Measurements from ENCODE around the gene DNASE1L2. TPM values are rescaled to one million over a fixed set of nuclear protein-coding genes. Genes with fewer than 3 reads are reported as not detected.

The DNASE1L2 gene
- total RNA-seq, 1 experiment from 2014 or later: 0.27 TPM

DNA sequence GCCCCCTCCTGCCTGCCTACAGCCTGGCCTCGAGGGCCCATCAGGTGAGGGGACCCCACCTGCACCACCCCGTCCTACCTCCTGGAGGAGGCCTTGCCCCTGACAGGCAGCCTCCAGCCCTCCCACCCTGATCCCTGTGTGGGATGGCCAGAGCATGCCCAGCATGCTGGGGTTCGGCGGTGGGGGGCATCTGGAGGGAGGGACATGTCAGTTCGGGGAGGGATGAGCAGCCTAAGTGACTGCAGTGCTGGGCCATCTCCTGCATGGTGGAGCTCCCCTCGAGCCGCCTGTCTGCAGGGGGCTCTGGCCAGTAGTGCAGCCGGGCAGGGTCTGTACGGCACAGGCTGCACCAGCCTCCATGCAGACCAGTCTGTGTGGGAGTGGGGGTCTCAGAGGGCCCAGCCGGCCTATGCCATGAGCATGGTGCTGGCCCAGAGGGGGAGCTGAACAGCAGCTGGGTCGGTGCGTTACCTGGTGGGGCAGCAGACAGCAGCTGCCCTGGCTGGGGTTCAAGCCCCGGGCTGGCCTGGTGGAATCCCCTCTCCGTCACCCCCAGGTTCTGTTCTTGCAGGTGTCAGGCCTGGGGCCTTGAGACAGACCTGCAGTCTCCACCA lies 35.7 kb downstream of the DNASE1L2 start:
- Mint-ChIP-seq H3K27me3 (ENCODE audit: insufficient read depth, unreplicated experiment) (no peaks in the 10 kb centered on the region), H3K4me1 (ENCODE audit: low read depth, unreplicated experiment) (peaks cover 7% of the 10 kb centered on the region), H3K4me3 (ENCODE audit: unreplicated experiment) (no peak overlapping the region), H3K9me3 (ENCODE audit: unreplicated experiment) (no peaks in the 10 kb centered on the region), H3K27ac (ENCODE audit: unreplicated experiment) (no peak overlapping the region), H3K36me3 (ENCODE audit: insufficient read depth, unreplicated experiment) (peaks cover 25% of the 10 kb centered on the region)
- Histone ChIP-seq H3K36me3 (ENCODE audit: control insufficient read depth, insufficient read depth, low read length) (no peaks in the 10 kb centered on the region), H3K4me1 (0 out of 2 replicates have a peak, but pooled peaks cover 6% of the 10 kb centered on the region), H3K9me3 (no peaks in the 10 kb centered on the region), H3K4me3 (ENCODE audit: low read depth, low read length) (no peak overlapping the region), H3K27me3 (replicated peaks; ENCODE audit: control insufficient read depth, insufficient read depth, low read length) (no peaks in the 10 kb centered on the region)
- DNase-seq: no peak
- intact Hi-C loops (cut with micrococcal nuclease; ENCODE audit: unreplicated experiment): no loop called here
- no TSS peak for BruUV-seq (replicated peaks)
- TF ChIP-seq, protein P1, sequence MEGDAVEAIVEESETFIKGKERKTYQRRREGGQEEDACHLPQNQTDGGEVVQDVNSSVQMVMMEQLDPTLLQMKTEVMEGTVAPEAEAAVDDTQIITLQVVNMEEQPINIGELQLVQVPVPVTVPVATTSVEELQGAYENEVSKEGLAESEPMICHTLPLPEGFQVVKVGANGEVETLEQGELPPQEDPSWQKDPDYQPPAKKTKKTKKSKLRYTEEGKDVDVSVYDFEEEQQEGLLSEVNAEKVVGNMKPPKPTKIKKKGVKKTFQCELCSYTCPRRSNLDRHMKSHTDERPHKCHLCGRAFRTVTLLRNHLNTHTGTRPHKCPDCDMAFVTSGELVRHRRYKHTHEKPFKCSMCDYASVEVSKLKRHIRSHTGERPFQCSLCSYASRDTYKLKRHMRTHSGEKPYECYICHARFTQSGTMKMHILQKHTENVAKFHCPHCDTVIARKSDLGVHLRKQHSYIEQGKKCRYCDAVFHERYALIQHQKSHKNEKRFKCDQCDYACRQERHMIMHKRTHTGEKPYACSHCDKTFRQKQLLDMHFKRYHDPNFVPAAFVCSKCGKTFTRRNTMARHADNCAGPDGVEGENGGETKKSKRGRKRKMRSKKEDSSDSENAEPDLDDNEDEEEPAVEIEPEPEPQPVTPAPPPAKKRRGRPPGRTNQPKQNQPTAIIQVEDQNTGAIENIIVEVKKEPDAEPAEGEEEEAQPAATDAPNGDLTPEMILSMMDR (IDR thresholded peaks at IDR 0.05; ENCODE audit: insufficient read depth in 1 of 2, low read depth in 1 of 2, low read length in 1 of 2, severe bottlenecking in 1 of 2, unreplicated experiment in 1 of 2): no peak
- ChIA-PET POLR2A (no interaction called here), CTCF (interaction anchor here (0.6 kb wide), 1 partner anchor 188 kb away, joined by 6 read pairs; the partner anchor contains the start of gene TEDC2)

DNA sequence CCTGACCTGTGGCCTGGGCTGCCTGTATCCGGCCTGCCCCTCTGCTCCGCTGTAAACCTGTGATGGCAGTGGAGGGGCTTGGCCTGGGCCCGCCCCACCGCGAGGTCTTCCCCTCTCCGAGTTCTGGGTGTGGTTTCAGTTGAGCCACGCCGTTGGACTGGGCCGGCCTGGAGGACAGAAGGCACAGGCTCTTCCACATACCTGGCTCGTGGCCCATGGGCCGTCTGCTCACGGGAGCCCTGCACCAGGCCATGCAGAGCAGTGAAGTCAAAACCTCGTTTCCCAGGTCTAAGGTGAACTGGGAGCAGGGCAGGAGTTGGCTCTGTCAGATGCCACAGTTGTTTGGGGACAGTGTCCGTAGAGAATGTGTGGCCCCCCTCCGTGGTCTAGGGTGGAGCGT lies 37.2 kb downstream of the DNASE1L2 start:
- intact Hi-C loops (cut with micrococcal nuclease; ENCODE audit: unreplicated experiment): no loop called here
- TF ChIP-seq, protein P1 (IDR thresholded peaks at IDR 0.05; ENCODE audit: insufficient read depth in 1 of 2, low read depth in 1 of 2, low read length in 1 of 2, severe bottlenecking in 1 of 2, unreplicated experiment in 1 of 2): no peak
- H3K4me1 ChIP-seq: 0 out of 2 replicates have a peak, but pooled peaks cover 6% of the 10 kb centered on the region
- H3K4me3 ChIP-seq (ENCODE audit: low read depth, low read length): no peak overlapping the region
- Mint-ChIP-seq H3K27me3 (ENCODE audit: insufficient read depth, unreplicated experiment) (no peaks in the 10 kb centered on the region), H3K4me3 (ENCODE audit: unreplicated experiment) (no peak overlapping the region), H3K27ac (ENCODE audit: unreplicated experiment) (no peak overlapping the region), H3K4me1 (ENCODE audit: low read depth, unreplicated experiment) (peaks cover 7% of the 10 kb centered on the region), H3K9me3 (ENCODE audit: unreplicated experiment) (no peaks in the 10 kb centered on the region), H3K36me3 (ENCODE audit: insufficient read depth, unreplicated experiment) (peaks cover 14% of the 10 kb centered on the region)
- no TSS peak for BruUV-seq (replicated peaks)
- CTCF ChIA-PET: no interaction called here
- H3K36me3 ChIP-seq (ENCODE audit: control insufficient read depth, insufficient read depth, low read length): no peaks in the 10 kb centered on the region
- no peak for DNase-seq
- no peaks in the 10 kb centered on the region for H3K9me3 ChIP-seq
- H3K27me3 ChIP-seq (replicated peaks; ENCODE audit: control insufficient read depth, insufficient read depth, low read length): no peaks in the 10 kb centered on the region
- POLR2A ChIA-PET: interaction anchor here (0.6 kb wide), 1 partner anchor 50 kb away, joined by 3 read pairs; no protein-coding TSS in a partner anchor

DNA sequence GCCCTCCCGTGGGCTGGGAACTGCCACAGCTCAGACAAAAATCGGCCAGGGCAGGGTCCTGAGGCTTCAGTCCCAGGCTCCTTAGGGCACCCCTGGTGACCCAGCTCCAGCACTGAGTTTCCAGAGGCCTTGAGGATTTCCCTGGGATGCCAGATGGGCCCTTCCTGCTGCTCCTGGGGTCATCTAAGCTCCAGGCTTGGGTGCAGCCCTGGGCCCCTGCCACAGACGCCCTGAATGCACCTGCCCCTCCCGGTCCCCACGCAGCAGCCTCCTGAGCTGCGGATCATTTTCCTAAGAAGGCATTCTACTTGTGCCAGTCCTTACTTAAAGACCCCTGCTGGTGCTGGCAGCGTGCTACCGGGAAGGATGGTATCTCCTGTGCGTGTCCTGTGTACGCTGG lies 37.7 kb downstream of the DNASE1L2 start:
- H3K27me3 ChIP-seq (replicated peaks; ENCODE audit: control insufficient read depth, insufficient read depth, low read length): no peaks in the 10 kb centered on the region
- no peaks in the 10 kb centered on the region for H3K9me3 ChIP-seq
- H3K4me3 ChIP-seq (ENCODE audit: low read depth, low read length): no peak overlapping the region
- H3K36me3 ChIP-seq (ENCODE audit: control insufficient read depth, insufficient read depth, low read length): no peaks in the 10 kb centered on the region
- no TSS peak for BruUV-seq (replicated peaks)
- no peak overlapping the region for H3K27ac Mint-ChIP-seq (ENCODE audit: unreplicated experiment)
- POLR2A ChIA-PET: no interaction called here
- H3K27me3 Mint-ChIP-seq (ENCODE audit: insufficient read depth, unreplicated experiment): no peaks in the 10 kb centered on the region
- H3K4me3 Mint-ChIP-seq (ENCODE audit: unreplicated experiment): no peak overlapping the region
- TF ChIP-seq, protein P1 (IDR thresholded peaks at IDR 0.05; ENCODE audit: insufficient read depth in 1 of 2, low read depth in 1 of 2, low read length in 1 of 2, severe bottlenecking in 1 of 2, unreplicated experiment in 1 of 2): no peak
- DNase-seq: no peak
- no peaks in the 10 kb centered on the region for H3K9me3 Mint-ChIP-seq (ENCODE audit: unreplicated experiment)
- intact Hi-C loops (cut with micrococcal nuclease; ENCODE audit: unreplicated experiment): no loop called here
- CTCF ChIA-PET: no interaction called here
- H3K4me1 ChIP-seq: 0 out of 2 replicates have a peak, but pooled peaks cover 6% of the 10 kb centered on the region
- peaks cover 7% of the 10 kb centered on the region for H3K4me1 Mint-ChIP-seq (ENCODE audit: low read depth, unreplicated experiment)
- peaks cover 14% of the 10 kb centered on the region for H3K36me3 Mint-ChIP-seq (ENCODE audit: insufficient read depth, unreplicated experiment)
